Left lung (tissue), 10 donors: ENCODE measurements around the gene FHIT. TPM values are rescaled to one million over a fixed set of nuclear protein-coding genes. Genes with fewer than 3 reads are reported as not detected.
A peak's percentile ranks its signal among the peaks of the same experiment; 100 is the strongest.

Experiments
- ATAC-seq: fragments of 200-7000 bp; cut with Tn5 transposase; one replicate; pipeline ENCODE4 v1.9.1; 2020; ENCODE audit warnings: moderate library complexity
- DNase-seq, 4 donors: peaks; one replicate each; pipeline ENCODE4 v3.0.0-alpha.2; 2013 to 2020
- H3K27ac ChIP-seq, 2 donors: fragments of 200-600 bp; sonication (generic) in 1 of 2; one replicate each; pipeline versions ENCODE4 v1.5.0 to v1.8.0; 2020 to 2021
- H3K27me3 ChIP-seq, 2 donors: fragments of 200-600 bp; sonication (generic) in 1 of 2; one replicate each; pipeline versions ENCODE4 v1.5.0 to v1.8.0; 2020 to 2021
- H3K36me3 ChIP-seq, 2 donors: fragments of 200-600 bp; sonication (generic) in 1 of 2; one replicate each; pipeline versions ENCODE4 v1.5.0 to v1.8.0; 2020 to 2021
- H3K4me1 ChIP-seq, 2 donors: fragments of 200-600 bp; one replicate each; pipeline ENCODE4 v1.8.0; 2021
- H3K4me3 ChIP-seq, 2 donors: fragments of 200-600 bp; sonication (generic) in 1 of 2; one replicate each; pipeline versions ENCODE4 v1.5.0 to v1.8.0; 2020 to 2021; ENCODE audit warnings: mild to moderate bottlenecking in 1 of 2
- H3K9me3 ChIP-seq, 2 donors: fragments of 200-600 bp; sonication (generic) in 1 of 2; one replicate each; pipeline versions ENCODE4 v1.5.0 to v1.8.0; 2020 to 2021
- intact Hi-C, 2 donors: fragments of 100-400 bp; cut with DNase I; formaldehyde crosslinking; loops; one replicate each; pipeline versions ENCODE4 v1.11.2 to v1.14.2; 2022
- polyA plus RNA-seq, 6 donors: library from polyadenylated mRNA; unstranded; fragments of 120-200 nt; gene quantifications; one replicate each; pipeline ENCODE4 v1.2.1, GENCODE V29; 2013; ENCODE audit not compliant: insufficient read length in 6 of 6
- total RNA-seq, 2 donors: library from RNA; stranded (reverse); fragmentation: NEBNext Ultra II Directional; extraction: Animal tissue kit (Norgen Biotek cat#: 25700); gene quantifications; one replicate each; pipeline ENCODE4 v1.2.1, GENCODE V29; 2021
- TF ChIP-seq, protein P1 (sequence below), 2 donors: fragments of 200-600 bp; sonication (generic) in 1 of 2; IDR thresholded peaks; one replicate each; pipeline versions ENCODE4 v1.5.0 to v1.8.0; 2021; ENCODE audit warnings: antibody characterized with exemption in 2 of 2
- donor health status: DM: no; HTN: yes; CAD: no.
- donor health status: DM: no; HTN: no; CAD: no.

Gene FHIT
- total and polyA plus RNA-seq, 8 donors: 8.5 to 16.3 (median 9.7) TPM

DNA sequence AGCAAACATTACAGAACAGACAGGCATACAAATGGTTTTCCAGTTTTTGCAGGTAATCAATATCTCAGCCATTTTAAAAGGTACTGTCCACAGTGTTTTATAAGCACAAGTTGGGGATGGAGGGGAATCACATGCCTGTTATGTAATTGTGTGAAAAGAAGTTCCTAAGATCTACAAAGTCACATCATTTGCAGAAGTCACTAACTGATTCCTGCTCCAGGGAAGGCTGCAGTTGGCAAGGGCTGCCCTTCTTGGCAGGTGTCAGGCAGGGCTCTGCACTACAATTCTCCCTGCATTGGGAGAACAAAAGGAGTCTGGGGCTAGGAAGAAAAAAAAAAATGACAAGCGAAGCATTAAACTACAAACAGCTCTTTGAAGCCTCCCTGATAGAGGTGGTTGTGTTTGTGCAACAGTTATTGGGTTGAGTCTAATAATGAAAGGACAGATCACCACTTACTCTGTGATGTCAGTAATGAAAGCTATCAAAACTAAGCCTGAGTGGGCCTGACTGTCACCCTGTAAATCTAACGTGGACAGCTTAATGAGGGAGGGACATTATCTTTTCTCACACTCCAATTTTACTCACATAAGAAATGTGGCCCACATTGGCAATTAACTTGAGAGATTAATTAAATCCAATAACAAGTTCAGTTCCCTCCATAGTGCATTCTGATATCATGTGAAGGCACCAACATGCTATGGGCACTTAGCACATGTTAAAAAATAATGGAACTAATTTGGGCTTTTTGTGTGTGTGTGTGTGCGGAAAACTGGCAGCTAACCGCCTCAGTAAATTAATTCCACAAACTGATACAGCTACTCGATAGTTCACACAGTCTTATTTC, 242.9 kb downstream of the FHIT start:
- ATAC-seq (peak; percentile 21), DNase-seq (peak in 1 of 4 donors; percentile 33)
- H3K27ac ChIP-seq: peak overlapping the region in 1 of 2 donors; percentile 83
- no peaks in the 10 kb centered on the region for H3K9me3 ChIP-seq
- intact Hi-C loops: no loop called here
- no peak overlapping the region for H3K4me3 ChIP-seq
- H3K27me3 ChIP-seq: no peaks in the 10 kb centered on the region
- TF ChIP-seq, protein P1, sequence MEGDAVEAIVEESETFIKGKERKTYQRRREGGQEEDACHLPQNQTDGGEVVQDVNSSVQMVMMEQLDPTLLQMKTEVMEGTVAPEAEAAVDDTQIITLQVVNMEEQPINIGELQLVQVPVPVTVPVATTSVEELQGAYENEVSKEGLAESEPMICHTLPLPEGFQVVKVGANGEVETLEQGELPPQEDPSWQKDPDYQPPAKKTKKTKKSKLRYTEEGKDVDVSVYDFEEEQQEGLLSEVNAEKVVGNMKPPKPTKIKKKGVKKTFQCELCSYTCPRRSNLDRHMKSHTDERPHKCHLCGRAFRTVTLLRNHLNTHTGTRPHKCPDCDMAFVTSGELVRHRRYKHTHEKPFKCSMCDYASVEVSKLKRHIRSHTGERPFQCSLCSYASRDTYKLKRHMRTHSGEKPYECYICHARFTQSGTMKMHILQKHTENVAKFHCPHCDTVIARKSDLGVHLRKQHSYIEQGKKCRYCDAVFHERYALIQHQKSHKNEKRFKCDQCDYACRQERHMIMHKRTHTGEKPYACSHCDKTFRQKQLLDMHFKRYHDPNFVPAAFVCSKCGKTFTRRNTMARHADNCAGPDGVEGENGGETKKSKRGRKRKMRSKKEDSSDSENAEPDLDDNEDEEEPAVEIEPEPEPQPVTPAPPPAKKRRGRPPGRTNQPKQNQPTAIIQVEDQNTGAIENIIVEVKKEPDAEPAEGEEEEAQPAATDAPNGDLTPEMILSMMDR (IDR thresholded peaks at IDR 0.05): no peak
- peaks cover 0 to 11% of the 10 kb centered on the region in 2 donors for H3K4me1 ChIP-seq
- no peaks in the 10 kb centered on the region for H3K36me3 ChIP-seq

DNA sequence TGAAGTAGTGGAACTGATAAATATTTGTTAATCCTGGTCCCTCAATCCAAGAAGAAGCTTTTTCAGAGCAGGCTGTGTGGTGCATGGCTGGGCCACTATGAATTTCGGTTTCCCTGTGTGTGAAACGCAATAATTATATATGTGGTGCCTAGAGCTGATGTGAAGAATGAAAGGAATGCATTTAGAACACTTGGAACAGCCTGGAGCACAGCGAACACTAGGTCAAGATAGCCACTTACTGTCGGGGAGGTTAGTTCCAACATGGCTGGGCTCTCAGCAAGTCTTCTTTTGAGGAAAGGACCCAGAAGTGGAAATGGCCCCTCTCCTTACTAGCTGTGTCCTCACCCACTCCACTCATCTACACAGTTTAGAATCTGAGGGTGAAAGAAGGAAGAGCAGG, 245.7 kb downstream of the FHIT start:
- Histone ChIP-seq H3K4me3 (no peak overlapping the region), H3K27ac (no peak overlapping the region), H3K4me1 (peaks cover 0 to 11% of the 10 kb centered on the region in 2 donors), H3K36me3 (no peaks in the 10 kb centered on the region), H3K27me3 (no peaks in the 10 kb centered on the region), H3K9me3 (no peaks in the 10 kb centered on the region)
- DNase-seq (no peak), ATAC-seq (peak; percentile 68)
- TF ChIP-seq, protein P1 (IDR thresholded peaks at IDR 0.05): no peak
- intact Hi-C loops: no loop called here

DNA sequence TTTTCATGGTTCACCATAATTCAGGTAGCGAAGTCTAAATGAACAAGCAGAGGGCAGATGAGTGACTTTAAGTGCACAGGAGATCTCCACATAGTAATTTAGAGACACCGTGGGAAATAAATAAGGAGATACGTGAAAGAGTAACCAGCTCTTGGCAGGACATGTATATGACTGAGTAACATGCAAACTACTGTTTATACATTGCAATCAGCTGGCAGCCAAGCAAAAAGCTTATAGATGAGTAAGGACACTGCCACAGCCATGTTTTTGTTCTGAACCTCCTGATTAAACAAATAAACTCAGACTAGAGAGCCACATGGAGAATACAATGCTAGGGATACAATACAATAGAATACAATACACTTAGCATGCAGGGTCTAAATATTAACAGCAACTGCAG, 252.4 kb downstream of the FHIT start:
- Histone ChIP-seq H3K27me3 (no peaks in the 10 kb centered on the region), H3K36me3 (no peaks in the 10 kb centered on the region), H3K9me3 (no peaks in the 10 kb centered on the region), H3K4me3 (no peak overlapping the region), H3K27ac (no peak overlapping the region), H3K4me1 (no peaks in the 10 kb centered on the region)
- no peak for ATAC-seq
- TF ChIP-seq, protein P1 (IDR thresholded peaks at IDR 0.05): no peak
- intact Hi-C loops: no loop called here
- no peak for DNase-seq

DNA sequence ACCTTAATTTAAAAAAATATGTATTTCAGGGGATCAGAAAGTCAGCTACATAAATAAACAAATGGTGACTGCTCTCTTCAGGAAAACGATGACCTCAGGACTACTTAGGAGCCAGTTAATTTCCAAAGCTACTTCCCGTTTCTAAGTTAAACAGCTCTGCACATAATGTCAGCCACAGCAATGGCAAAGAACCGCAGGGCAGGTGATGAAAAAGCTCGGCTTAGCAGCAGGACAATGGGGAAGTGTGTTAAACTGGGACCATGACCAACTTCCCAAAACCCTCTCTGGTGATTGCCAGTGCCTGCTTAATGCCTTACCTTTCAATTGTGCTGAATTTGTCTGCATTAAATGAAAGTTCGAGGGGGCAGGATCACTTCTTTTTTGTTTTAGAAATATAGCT, 258.9 kb downstream of the FHIT start:
- Histone ChIP-seq H3K9me3 (peaks cover 0 to 2% of the 10 kb centered on the region in 2 donors), H3K36me3 (no peaks in the 10 kb centered on the region), H3K27ac (peak overlapping the region in 1 of 2 donors; percentile 33), H3K27me3 (no peaks in the 10 kb centered on the region), H3K4me1 (no peaks in the 10 kb centered on the region), H3K4me3 (no peak overlapping the region)
- DNase-seq (peak in 1 of 4 donors; percentile 53), ATAC-seq (peak; percentile 35)
- intact Hi-C loops: no loop called here
- TF ChIP-seq, protein P1 (IDR thresholded peaks at IDR 0.05): no peak

DNA sequence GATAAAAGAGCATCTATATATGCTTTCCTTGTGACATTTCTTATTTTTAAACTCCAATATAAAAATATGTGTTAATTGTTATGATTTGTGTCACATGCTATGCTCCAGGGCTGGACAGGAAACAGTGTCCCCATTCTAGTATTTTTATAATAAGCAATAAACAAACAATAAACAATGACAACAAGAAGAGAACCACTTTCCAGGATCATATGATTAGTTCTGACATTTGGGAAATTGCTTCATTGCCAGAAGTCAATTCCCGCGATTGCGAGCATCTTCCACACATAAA, 260.9 kb downstream of the FHIT start:
- Histone ChIP-seq H3K4me1 (no peaks in the 10 kb centered on the region), H3K27me3 (no peaks in the 10 kb centered on the region), H3K4me3 (no peak overlapping the region), H3K9me3 (peaks cover 0 to 12% of the 10 kb centered on the region in 2 donors), H3K27ac (no peak overlapping the region), H3K36me3 (no peaks in the 10 kb centered on the region)
- intact Hi-C loops: no loop called here
- TF ChIP-seq, protein P1 (IDR thresholded peaks at IDR 0.05): no peak
- no peak for DNase-seq
- no peak for ATAC-seq
